Measurements from ENCODE around the gene ANKDD1B. TPM values are rescaled to one million over a fixed set of nuclear protein-coding genes. Genes with fewer than 3 reads are reported as not detected.

The ANKDD1B gene
- total and polyA plus RNA-seq, 2 of the 13 experiments (the other 11 are each of a cell fraction or from before 2014, with no cell fraction given) = 0.12 to 0.27 TPM

DNA sequence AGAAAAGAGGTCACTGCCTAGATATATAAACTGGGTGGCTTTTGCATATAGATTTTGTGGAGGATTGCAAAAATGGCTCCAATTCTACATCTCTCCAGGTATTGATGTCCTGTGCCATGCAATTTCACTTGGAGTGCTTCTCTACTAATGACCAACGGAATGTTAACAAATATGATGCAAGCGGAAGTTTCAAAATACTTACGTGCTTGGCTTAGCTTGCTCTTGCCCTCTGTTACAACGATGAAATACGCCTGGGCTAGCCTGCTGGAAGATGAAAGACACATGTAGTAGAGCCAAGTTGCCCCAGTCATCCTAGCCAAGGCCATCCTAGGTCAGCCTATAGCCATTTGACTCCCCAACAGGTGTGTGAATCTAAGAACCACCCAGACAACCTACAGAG lies 109.6 kb downstream of the ANKDD1B start (continued):
- TF ChIP-seq ZNF878 (CRISPR knock-in tag; IDR thresholded peaks at IDR 0.05) = 0 out of 2 replicates have a peak, but pooled peaks have one; percentile 73
- no peak for TF ChIP-seq KMT2A (CRISPR knock-in tag; IDR thresholded peaks at IDR 0.05)
- peak; percentile 39; the same call in 1 of the 2 replicates for TF ChIP-seq WIZ (CRISPR knock-in tag; IDR thresholded peaks at IDR 0.05)
- TF ChIP-seq ZNF790 (CRISPR knock-in tag; IDR thresholded peaks at IDR 0.05; ENCODE audit: borderline replicate concordance) = 0 out of 2 replicates have a peak, but pooled peaks have one; percentile 33
- no peak for TF ChIP-seq RBM39 (IDR thresholded peaks at IDR 0.05; ENCODE audit: low read depth, low read length, poor library complexity, severe bottlenecking)
- no peak for TF ChIP-seq ZNF619 (CRISPR knock-in tag; IDR thresholded peaks at IDR 0.05)
- TF ChIP-seq, protein P1, sequence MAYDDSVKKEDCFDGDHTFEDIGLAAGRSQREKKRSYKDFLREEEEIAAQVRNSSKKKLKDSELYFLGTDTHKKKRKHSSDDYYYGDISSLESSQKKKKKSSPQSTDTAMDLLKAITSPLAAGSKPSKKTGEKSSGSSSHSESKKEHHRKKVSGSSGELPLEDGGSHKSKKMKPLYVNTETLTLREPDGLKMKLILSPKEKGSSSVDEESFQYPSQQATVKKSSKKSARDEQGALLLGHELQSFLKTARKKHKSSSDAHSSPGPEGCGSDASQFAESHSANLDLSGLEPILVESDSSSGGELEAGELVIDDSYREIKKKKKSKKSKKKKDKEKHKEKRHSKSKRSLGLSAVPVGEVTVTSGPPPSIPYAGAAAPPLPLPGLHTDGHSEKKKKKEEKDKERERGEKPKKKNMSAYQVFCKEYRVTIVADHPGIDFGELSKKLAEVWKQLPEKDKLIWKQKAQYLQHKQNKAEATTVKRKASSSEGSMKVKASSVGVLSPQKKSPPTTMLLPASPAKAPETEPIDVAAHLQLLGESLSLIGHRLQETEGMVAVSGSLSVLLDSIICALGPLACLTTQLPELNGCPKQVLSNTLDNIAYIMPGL (CRISPR knock-in tag; IDR thresholded peaks at IDR 0.05; ENCODE audit: borderline replicate concordance in 1 of 2, low read depth in 1 of 2) = no peak
- 0 out of 2 replicates have a peak, but pooled peaks have one; percentile 54 for TF ChIP-seq ZNF441 (CRISPR knock-in tag; IDR thresholded peaks at IDR 0.05; ENCODE audit: borderline replicate concordance)
- TF ChIP-seq, protein P2, sequence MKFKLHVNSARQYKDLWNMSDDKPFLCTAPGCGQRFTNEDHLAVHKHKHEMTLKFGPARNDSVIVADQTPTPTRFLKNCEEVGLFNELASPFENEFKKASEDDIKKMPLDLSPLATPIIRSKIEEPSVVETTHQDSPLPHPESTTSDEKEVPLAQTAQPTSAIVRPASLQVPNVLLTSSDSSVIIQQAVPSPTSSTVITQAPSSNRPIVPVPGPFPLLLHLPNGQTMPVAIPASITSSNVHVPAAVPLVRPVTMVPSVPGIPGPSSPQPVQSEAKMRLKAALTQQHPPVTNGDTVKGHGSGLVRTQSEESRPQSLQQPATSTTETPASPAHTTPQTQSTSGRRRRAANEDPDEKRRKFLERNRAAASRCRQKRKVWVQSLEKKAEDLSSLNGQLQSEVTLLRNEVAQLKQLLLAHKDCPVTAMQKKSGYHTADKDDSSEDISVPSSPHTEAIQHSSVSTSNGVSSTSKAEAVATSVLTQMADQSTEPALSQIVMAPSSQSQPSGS (CRISPR knock-in tag; IDR thresholded peaks at IDR 0.05) = peak; percentile 47; the same call in 1 of the 2 replicates
- TF ChIP-seq ZNF570 (CRISPR knock-in tag; IDR thresholded peaks at IDR 0.05; ENCODE audit: borderline replicate concordance) = no peak
- TF ChIP-seq, protein P3, sequence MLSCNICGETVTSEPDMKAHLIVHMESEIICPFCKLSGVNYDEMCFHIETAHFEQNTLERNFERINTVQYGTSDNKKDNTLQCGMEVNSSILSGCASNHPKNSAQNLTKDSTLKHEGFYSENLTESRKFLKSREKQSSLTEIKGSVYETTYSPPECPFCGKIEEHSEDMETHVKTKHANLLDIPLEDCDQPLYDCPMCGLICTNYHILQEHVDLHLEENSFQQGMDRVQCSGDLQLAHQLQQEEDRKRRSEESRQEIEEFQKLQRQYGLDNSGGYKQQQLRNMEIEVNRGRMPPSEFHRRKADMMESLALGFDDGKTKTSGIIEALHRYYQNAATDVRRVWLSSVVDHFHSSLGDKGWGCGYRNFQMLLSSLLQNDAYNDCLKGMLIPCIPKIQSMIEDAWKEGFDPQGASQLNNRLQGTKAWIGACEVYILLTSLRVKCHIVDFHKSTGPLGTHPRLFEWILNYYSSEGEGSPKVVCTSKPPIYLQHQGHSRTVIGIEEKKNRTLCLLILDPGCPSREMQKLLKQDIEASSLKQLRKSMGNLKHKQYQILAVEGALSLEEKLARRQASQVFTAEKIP (CRISPR knock-in tag; IDR thresholded peaks at IDR 0.05; ENCODE audit: borderline replicate concordance) = no peak
- TF ChIP-seq ZNF530 (CRISPR knock-in tag; IDR thresholded peaks at IDR 0.05; ENCODE audit: low read depth) = no peak
- peak in 1 of 2 experiments; percentile 74; a peak in 1 of 4 replicates for TF ChIP-seq KLF16 (CRISPR knock-in tag; IDR thresholded peaks at IDR 0.05)
- TF ChIP-seq ZKSCAN8 (CRISPR knock-in tag; IDR thresholded peaks at IDR 0.05; ENCODE audit: borderline replicate concordance) = no peak
- TF ChIP-seq, protein P4, sequence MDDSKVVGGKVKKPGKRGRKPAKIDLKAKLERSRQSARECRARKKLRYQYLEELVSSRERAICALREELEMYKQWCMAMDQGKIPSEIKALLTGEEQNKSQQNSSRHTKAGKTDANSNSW (CRISPR knock-in tag; IDR thresholded peaks at IDR 0.05; ENCODE audit: borderline replicate concordance) = no peak
- peak; percentile 72 for TF ChIP-seq FOSL2 (CRISPR knock-in tag; IDR thresholded peaks at IDR 0.05)
- TF ChIP-seq NBN (conservative IDR thresholded peaks at IDR 0.05) = no peak
- TF ChIP-seq ZNF382 (CRISPR knock-in tag; IDR thresholded peaks at IDR 0.05; ENCODE audit: borderline replicate concordance) = no peak
- TF ChIP-seq, protein P5, sequence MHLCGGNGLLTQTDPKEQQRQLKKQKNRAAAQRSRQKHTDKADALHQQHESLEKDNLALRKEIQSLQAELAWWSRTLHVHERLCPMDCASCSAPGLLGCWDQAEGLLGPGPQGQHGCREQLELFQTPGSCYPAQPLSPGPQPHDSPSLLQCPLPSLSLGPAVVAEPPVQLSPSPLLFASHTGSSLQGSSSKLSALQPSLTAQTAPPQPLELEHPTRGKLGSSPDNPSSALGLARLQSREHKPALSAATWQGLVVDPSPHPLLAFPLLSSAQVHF (CRISPR knock-in tag; IDR thresholded peaks at IDR 0.05) = no peak
- TF ChIP-seq ZNF749 (CRISPR knock-in tag; IDR thresholded peaks at IDR 0.05; ENCODE audit: borderline replicate concordance) = no peak
